Measurements from ENCODE around the gene OR2T5.
"Not testable (repeated sequence)": the region's sequence is repeated elsewhere in the genome, so short reads cannot be mapped to it uniquely, and the experiment has no call there.

Gene OR2T5, protein sequence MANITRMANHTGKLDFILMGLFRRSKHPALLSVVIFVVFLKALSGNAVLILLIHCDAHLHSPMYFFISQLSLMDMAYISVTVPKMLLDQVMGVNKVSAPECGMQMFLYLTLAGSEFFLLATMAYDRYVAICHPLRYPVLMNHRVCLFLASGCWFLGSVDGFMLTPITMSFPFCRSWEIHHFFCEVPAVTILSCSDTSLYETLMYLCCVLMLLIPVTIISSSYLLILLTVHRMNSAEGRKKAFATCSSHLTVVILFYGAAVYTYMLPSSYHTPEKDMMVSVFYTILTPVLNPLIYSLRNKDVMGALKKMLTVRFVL

DNA sequence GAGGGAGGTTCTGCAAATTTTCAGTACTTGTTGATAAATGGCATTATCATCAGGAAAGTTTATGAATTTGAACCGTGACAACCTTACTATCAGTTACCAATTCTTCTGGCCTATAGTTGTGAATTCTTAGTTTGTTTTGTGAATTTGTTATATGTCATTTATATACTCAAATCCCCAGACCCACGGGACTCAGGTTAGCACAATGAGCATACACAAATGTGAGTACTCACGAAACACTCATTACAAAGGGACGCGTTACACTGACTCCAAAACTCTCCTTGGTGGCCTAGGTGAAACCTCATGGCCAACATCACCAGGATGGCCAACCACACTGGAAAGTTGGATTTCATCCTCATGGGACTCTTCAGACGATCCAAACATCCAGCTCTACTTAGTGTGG, at the start of gene OR2T5:
TSS of gene OR2T5 (plus strand) at position 301 of the 400 bp plus-strand sequence. CDS start at position 301, 0 bp downstream.
- not testable (repeated sequence) for DNase-seq

DNA sequence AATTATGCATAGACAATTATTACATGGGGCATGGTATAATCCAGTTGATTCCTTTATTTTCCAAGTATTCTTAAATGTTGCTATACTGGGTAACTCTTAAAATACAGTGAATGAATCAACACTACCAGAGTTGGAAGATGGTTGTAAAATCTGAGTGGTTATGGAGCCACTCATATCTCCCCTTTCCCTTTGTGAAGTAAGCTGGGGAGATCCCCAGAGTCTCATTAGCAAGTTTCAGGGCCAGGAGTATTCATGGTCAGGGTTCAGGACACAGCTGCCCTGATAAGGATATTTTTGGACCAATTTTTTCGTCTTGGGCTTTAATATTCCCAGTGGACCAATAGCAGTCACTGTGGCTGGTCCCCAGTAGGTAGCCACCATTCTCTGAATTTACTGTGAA, 49.7 kb upstream of the OR2T5 start:
- not testable (repeated sequence) for DNase-seq

DNA sequence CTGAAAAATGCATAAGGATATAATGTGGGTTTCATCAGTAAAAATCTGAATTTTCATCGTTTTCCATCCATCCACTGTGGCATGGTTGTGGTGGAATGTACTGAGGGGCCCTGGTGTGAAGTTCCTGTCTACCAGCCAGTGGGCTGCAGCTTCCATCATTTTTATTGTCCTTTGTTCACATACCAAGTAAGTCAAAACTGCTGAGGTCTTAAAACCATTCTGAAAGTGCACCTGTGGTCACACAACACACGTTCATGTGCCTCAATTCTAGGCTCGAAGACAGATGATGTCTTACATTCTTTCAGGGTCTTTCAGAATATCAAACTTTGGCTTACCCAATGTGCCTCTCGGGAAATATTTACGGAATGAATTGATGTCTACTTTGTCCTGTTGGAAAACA, 49.1 kb upstream of the OR2T5 start:
- DNase-seq, result not testable (repeated sequence)

DNA sequence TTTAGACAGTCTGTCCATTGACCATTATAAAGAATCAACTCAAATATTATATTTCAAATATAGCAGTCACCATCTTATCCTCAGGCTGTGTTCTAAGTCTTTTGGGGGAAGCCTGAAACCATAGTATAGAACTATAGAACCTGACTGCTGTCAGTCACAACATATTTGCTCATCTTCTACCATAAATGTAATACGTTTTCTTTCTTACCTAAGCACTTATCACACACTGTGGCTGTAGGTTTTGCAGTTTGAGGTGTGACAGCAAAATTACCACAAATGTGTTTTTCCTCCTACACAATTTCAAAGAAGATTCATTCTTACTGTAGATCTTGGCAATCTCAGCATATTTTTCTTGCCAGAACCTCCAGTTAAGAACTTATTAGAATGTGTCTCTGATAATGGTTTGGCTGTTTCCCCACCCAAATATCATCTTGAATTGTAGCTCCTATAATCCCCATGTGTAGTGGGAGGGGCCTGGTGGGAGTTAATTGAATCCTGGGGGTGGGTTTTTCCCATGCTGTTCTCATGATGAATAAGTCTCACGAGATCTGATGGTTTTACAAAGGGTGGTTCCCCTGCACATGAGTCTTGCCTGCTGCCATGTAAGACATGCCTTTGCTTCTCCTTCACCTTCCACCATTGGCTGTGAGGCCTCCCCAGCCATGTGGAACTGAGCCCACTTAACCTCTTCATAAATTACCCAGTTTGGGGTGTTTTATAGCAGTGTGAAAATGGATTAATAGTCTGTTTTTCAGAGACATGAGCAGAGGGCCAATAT, 45.7 kb upstream of the OR2T5 start:
- DNase-seq, result not testable (repeated sequence)

DNA sequence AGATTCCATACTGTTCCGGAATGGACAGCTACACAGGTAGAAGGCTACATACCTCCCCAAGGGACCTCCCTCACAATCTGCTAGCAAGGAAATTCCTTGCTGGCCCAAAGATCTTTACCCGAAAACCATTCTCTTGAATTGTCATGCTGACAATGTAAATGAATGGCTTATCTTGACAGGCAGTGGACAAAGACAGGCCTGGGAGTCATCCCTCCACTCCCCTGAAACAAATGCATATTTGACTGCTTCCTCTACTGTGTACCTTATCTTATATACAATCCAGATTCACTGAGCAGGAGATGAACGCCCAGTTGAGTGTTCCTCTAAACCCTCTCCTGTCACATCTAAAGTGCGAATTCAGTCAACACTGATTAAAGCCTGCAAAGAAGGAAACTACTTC, 43.8 kb upstream of the OR2T5 start:
- peak; percentile 75 for DNase-seq

DNA sequence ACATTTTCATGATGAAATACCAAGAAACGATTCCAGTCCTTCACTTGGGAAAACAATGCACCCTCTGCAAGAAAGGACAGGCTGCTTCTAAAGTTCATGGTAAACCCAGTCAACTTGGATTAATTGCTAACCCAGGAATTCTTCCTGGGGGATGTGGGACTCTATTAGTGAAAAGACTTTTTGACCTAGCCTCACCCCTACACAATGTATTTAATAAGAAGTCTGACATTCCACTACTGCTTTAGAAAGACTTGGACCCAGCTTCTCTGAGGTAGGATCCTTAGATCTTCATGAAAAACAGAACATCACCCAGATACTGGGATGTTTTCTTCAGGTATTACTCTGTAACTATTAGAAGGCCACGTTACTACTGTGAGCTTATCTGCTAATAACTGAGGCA, 43.0 kb upstream of the OR2T5 start, which contains the start of gene OR2T2:
TSS of gene OR2T2 (plus strand) at position 239 of the 400 bp plus-strand sequence. CDS start 7,161 bp downstream, outside the sequence.
- peak; percentile 38 for DNase-seq

DNA sequence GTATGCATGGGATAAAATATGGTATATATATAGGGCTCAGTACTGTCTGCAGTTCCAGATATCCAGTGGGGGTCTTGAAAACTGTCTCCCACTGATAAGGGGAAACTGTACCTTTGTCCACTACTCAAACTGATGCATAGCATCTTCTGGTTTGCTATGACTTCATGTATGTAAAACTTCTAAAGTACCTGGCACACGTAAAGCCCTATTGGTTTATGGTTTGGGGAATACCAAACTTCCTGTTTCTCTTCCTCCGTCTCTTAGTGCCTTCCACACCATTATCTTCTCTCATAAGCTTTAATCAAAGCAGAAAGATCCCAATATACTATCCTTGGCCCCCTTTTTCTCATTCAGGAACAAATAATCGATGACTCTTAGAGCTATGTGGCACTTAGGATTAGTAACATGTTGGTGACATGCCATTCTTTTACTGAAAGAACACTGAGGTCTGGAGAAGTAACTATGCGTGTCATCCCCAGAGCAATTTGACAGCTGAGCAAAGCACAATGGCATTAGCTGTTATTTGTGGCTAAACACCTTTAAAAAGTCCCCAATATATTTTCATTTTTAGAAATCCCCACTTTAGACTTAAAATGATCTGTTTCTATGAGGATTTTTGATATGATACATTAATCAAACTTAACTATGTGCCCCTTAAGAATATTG, 39.8 kb upstream of the OR2T5 start:
- DNase-seq, result not testable (repeated sequence)

DNA sequence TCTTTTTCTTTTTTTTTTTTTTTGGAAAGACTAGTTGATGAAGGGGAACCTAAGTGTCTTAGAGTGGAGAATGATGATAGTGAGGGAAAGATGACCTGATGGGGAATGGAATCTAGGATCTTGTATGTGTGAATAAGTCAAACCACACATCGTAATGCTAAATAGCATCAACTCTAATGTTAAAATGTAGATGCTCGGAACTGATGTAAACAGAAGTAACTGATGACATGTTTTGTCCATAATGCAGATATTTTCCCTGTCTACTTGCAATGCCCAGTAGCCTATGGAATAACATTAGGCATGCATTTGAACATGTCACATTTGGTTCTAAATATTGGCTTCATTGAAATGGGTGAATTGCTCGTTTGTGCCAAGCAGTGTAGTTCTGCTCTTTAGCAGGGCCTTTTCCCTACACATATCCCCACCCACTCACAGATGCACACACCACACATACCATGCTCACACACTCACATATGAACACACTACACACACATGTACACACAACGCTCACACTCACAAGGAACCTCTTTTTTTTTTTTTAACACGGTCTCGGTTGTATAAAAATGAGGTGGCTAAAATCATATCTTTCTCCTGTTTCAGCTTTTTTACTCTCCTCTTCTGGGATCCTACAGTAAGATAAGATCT, 38.4 kb upstream of the OR2T5 start:
- DNase-seq, result not testable (repeated sequence)

DNA sequence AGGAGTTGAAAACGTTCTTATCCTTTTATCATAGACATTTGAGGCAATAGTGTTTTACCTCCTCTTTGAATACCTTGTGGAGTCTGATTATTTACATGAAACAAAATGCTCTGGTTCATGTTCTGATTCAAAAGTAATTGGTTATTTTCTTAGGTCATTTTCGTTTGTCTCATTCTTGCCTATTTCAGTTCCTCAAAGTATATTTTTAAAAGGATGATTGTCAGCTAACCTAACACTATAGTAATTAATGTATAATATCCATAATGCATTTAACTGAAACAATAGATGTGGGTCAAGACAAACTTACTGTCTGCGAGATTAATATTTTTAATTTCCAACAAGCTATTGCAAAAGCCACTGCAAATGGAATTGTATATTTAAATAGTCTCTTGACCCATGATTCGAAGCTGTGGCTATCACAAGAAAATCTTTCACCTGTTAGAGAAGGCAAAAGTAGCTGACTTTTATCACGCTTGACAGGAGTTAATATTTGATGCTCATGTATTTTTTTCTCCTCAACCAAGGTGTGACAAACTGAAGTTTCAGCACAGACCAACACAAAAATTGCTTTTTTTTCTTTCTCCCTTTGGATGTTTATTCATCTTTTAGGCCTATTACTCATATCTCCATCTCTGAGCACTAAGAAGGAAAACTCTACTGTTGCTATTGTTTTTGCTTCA, 37.8 kb upstream of the OR2T5 start:
- DNase-seq, result not testable (repeated sequence)

DNA sequence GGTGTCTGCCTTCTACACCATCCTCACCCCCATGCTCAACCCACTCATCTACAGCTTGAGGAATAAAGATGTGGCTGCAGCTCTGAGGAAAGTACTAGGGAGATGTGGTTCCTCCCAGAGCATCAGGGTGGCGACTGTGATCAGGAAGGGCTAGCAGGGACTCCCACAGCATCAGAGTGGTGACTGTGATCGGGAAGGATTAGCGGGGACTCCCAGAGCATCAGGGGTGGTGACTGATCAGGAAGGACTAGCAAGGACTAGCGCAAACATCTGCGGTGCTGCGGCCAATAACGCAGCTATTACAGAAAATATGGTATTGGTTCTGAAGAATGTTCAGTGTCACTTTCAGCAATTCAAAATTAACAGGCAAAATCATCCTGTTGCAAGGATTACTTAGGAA, 34.8 kb upstream of the OR2T5 start:
- not testable (repeated sequence) for DNase-seq

DNA sequence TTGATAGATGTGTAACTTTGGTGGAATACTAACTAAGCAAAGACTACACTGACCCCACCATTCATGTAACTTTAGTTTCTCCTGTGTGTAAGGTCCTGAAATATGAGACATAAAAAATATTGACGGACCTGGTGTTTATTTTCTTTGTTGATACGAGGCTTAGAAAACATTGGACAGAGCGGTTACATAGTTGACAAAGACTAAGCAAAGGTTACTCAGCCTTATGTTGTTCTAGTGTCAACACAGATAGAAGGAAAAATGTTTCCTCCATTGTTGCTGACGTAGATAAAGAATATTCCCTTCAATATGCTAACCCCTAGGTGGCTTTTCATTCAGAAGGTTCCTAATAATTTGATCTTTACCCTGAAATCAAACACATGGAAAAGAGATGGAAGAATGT, 33.3 kb upstream of the OR2T5 start:
- DNase-seq, result not testable (repeated sequence)

DNA sequence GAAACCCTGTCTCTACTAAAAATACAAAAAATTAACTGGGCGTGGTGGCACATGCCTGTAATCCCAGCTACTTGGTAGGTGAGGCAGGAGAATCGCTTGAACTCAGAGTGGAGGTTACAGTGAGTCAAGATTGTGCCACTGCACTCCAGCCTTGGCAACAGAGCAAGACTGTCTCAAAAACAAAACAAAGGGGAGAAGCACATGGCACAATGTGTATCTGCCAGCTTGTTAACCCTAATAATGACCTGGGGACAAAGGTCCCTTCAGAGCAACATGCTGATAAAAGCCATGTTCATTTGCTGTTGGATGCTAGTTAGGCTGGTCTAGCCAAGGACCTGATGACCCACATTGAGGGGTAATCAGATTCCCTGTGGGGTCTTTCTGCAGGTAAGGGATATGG, 31.8 kb upstream of the OR2T5 start:
- DNase-seq, result not testable (repeated sequence)

DNA sequence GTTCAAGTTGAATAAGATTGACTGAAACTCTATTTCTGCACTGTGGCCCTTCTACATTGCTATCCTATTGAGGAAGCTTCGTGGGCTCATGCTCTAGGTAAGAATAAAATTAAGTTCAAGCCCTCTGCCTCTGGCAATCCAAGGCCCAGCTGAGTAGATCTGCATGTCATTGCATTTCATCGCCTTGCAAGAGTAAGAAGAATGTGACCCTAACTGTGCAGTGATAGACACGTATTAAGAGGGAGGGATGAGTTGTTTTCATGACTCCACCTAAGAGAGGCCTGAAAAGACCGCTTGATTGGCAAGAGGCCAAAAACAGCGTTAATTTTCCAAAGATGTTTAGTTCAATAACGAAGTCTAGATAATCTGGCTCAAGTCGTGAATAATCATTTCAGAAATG, 29.3 kb upstream of the OR2T5 start:
- DNase-seq, result peak; percentile 30

DNA sequence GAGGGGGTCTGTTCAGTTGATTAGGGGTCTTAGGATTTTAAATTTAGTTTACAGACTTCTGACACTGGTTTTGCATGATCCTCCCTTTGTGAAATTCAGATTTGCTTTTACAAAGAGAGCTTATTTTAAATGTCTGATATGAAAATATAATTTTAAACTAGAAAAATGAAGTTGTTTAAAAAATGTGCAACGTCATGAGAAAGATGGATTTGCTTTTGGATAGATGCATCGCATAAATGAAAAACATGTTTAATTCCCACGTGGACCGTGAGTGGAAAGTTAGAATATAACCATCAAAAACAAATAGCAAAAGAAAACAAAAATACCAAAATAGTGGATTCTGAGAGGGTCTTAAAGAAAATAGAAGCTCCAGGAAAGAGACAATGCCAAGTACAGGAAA, 17.2 kb upstream of the OR2T5 start:
- DNase-seq, result no peak

DNA sequence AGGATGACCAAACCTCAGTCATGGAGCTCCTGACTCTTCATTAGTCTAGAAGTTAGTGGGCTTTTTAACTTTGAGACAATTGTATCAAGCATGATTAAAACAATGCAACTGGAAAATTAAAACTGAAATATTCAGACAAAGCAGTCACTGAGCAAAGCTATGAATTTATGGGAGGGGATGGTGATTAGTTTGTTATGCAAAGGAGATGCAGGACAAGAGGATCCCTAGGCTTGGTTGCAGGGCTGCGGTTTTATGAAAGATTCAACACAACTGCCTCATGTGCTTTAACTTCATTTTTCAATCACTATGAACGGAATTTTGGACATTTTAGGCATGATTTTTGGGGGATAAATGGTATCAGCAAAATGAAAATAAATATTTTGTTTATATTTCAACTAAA, 16.3 kb upstream of the OR2T5 start:
- not testable (repeated sequence) for DNase-seq

DNA sequence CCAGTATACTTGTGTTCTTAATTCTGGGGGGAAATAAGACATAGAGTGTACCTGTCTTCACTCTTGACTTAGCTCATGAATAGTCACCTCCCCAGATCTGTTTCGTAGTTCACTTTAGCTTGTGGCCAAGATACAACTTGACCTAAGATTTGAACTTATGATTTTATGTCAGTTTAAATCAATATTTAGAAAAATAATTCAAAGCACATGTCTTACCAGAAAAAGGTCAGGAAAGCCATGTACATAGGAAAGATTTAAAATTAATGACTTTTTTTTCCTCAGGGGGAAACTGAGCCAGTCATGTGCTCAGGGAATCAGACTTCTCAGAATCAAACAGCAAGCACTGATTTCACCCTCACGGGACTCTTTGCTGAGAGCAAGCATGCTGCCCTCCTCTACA, 15.3 kb upstream of the OR2T5 start, which contains the start of gene OR2T3:
TSS of gene OR2T3 (plus strand) at position 301 of the 400 bp plus-strand sequence. CDS start at position 301, 0 bp downstream.
- DNase-seq, result not testable (repeated sequence)

DNA sequence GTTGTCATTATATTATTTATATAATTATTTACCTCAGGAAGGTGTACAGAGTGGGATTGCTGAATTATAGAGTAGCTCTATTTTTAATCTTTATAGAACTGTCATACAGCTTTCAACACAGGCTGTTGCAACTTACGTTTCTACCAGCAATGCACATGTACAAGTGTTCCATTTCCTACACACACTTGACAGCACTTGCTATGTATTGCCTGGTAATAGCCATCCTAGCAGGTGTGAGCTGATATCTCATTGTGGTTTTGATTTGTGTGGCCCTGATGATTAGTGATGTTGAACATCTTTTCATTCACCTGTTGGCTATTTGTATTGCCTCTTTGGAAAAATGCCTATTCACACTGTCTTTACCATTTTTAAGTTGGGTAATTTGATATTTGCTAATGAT, 12.7 kb upstream of the OR2T5 start:
- not testable (repeated sequence) for DNase-seq

DNA sequence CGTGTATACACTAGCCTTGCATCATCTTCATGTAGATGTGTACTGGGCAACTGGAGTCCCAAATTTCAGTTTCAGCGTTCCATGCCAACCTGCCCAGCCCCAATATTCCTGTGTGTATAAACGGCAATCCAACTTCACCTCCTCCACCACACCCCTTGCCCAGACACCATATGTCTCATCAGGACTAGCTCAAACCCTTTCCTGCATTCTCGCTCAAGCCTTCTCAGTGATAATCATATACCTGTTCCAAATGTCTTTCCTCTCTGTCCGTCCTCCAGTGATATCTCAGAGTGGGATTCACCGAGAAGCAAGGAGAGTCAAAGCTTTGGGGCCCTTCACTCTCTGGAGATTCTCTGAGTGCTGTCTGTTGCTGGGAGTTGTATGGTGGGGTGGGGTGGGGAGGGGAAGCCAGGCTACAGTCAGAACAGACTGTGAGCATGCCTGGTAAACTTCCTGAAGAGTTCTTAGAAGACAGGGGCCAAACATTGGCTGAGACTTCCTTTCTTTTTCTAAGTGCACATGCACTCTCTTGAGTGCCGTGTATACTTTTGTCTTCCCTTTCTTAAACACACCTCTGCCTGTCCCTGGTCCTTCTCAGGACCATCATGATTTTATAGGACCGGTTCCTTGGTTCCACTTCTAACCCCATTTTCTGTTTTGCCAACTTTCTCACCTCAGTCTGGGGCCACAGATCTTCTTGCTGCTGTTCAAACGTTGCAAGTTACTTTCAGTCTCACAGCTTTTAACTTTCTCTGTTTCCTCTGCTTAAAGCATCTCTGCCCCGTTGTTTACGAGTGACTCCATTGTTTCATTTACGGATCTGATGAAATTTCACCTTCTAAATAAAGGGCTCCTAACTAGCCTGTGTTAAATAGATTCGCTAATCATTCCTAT, 6.5 kb upstream of the OR2T5 start:
- DNase-seq, result peak; percentile 27

DNA sequence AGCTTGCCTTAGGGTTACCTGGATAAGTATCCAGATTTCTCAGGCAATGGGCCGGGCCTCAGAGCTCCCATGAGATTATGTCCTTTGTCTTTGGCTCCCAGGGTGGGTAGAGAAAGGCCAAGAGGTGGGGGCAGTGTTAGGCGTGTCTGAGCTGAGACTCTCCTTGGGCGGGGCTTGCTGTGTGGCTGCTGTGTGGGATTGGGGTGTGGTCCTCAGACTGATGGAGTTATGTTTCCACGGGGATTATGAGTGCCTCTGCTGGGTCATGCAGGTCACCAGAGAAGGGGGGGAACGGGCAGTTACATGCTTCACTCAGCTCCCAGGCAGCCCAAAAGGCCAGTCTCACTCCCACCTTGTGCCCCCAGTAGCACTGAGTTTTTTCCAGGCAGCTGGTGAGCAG, 8.3 kb downstream of the OR2T5 start:
- DNase-seq, result not testable (repeated sequence)

DNA sequence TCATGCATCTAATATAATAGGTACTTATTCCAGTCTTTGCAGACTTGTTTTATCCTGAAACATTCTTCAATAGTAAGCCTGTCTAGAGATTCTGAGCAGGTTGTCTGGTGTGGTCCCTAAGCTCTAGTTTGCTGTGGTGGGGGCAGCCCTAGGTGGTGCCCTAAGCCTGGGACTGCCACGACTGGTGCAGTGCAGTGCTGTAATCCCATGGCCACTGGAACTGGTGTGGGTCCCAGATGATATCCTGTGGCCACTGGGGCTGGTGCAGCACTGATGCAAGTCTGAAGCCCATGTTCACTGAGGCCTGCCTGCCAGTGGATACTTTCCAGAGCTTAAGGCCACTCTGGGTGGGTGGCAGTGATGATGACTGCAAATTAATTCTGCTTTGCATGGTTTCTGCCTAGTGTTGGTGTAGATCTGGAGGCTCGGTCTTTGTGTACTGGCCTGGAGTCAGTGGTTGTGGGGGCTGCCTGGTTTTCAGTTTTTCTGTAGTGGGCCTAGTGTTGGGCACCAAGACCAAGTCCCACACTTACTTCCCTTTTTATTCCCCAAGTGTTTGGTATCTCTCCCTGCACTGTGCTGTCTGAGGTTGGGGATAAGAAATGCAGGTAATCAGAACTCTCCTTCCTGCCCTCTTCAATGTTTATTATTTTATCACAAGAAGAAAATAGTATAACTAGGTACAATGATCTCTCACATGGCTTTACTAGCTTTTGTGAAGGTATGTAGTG, 12.1 kb downstream of the OR2T5 start:
- DNase-seq, result peak; percentile 59
